GM19035 (cell line): ENCODE measurements around the gene LPIN1.

ENCODE experiments used
- ATAC-seq: cut with Tn5 transposase; IDR thresholded peaks from one replicate; pipeline ENCODE4 v1.9.1; 2021; ENCODE audit not compliant: unreplicated experiment

The LPIN1 gene

GRCh38 chr2:11863513-11864328, 117.3 kb downstream of the LPIN1 start:
- peak; percentile 51 for ATAC-seq

DNA sequence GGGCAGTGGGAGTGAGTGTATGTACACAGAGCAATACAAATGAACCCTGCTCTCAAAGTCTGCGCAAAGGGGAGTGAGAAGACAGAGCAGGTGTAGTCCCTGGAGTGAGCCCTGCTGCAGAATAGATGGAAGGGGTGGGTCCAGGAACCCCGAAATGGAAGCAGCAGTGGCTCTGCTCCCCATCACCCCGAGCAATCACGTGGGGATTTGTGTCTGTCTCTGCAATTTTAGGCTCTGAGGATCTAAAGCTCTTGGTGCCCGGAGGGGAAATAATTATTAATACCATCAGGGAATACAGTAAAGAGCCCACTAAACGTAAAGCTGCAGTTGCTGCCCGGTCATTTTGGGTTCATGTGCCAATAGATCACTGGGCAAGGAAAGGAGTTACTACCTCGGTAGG, 118.3 kb downstream of the LPIN1 start:
- no peak for ATAC-seq

- no peak for ATAC-seq
These were observed 118.9 kb downstream of the LPIN1 start for GRCh38 chr2:11865378-11865777.

DNA sequence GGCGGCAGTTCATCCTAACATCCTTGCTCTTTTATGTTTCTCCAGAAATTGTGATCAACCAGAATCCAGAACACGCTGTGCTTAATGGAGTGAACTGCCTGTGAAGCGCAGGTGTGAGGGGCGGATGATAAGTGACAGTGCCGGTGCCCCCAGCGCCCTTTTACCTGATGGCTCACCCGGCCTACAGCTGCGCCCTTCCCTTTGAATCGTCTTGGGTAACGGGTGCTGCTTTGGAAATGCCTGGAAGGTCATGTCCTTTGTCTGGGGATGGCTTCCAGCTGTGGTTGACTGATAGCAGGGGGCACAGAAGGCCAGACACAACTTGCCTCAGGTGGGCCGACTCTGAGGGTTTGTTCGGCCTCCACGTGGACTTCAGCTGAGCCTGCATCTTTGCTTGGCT, 119.4 kb downstream of the LPIN1 start:
- no peak for ATAC-seq

DNA sequence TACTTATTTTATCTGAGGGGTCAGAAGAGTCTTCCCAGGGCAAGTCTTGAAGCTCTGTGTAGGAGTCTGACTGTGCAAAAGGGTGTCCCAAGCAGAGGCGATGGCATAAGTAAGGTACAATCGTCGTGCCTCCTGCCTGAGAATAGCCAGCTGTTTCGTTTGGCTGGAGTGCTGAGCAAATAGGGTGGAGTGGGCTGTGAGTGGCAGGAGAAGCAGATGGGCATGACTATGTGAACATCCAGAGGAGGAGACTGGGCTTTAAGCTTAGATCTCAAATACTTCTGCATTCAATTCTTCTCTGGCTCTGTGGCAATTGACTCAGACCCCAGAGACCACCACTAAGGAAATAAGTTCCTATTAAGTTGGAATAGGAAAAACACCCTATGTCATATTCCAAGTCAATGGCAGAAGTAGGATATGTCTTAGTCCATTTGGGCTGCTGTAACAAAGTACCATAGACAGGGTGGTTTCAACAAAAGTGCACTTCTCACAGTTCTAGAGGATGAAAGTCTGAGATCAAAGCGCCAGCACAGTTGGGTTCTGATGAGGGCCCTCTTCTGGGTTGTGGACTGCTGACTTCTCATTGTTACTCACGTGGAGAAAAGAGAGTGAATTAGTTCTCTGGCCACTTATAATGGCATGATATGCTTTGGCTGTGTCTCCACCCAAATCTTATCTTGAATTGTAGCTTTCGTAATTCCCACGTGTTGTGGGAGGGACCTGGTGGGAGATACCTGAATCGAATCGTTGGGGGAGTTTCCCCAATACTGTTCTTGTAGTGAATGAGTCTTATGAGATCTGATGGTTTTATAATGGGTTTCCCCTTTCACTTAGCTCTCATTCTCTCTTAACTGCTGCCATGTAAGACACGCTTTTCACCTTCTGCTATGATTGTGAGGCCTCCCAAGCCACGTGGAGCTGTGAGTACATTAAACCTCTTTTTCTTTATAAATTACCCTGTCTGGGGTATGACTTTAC, 120.2 kb downstream of the LPIN1 start:
- ATAC-seq = no peak

- no peak for ATAC-seq
These were observed 121.5 kb downstream of the LPIN1 start for GRCh38 chr2:11867926-11868325.

DNA sequence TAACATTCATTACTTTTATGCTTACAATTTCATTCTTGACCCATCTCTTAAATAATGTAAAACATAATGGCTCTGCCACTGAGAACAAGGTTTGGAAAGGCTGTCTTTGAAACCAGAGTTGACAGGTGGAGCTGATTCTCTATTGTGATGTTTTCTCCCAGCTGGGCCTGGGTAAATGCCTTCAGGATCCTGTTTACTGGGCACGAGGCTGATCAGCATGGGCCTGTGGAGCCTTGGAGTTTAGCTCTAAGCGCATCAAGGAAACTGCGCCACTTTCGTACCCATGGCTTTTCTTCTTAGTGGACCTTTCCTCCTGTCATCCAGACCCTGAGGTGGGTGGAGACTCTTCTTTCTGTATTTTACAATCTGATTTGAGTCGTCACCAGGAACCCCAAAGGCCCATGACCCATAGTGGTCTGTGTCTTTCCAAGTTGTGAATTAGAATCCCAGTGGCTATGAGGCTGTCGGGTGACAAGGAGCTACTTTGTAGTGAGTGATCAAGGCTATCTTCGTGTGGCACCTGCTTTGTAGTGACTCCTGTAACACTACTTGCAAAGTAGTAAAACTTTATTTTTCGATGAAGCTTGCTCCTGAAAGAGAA, 123.1 kb downstream of the LPIN1 start:
- ATAC-seq = no peak

DNA sequence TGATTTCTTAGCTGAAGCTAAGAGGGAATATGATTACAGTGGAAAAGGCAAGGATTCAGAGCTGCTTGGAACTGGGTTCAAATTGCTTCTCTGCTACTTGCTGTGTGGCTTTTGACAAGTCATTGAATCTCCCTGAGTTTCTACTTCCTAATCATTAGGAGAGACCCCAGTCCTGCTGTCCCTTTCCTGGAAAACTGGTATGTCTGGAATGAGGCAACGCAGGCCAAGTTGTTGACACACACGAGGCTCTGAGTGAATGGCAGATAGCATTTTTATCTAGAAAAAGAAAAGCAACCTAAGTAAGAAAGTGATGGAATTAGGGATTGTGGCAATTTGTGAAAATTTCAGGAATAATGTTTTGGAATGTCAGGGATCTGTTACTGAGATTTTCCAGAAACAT, 123.6 kb downstream of the LPIN1 start:
- ATAC-seq = no peak

DNA sequence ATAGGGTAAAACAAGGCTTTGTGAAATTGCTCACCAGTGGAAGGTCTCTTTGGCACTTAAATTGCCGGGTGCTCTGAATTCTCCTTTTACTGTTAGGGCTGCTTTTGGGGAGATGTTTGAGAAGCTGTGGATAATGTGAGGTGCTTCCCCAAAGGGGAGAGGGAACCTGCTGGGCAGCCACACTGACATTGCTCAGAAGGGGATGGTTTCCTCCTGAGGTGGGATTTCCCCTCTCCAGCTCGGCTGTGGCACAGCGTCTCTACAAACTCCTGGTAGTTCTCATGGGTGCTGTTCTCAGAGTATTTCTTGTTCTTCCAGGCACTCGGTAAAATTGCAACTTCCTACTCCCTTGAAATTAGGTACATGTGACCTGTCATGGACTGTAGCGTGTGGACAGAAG, 124.2 kb downstream of the LPIN1 start:
- no peak for ATAC-seq

DNA sequence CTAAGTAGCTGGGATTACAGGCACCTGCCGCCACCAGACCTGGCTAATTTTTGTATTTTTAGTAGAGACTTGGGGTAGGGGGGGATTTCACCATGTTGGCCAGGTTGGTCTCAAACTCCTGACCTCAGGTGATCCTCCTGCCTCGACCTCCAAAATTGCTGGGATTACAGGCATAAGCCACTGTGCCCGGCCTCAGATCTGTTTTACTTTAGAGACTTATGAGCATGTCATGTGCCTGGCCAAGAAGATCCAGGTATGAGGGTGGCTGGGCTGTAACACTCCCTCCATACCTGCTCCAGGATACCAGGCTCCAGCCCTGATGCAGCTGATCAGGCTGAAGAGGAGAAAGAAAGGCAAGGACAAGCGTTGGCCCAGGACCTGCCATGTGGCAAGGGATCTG, 125.0 kb downstream of the LPIN1 start:
- ATAC-seq = no peak

GRCh38 chr2:11872247-11872947, 126.0 kb downstream of the LPIN1 start:
- no peak for ATAC-seq

GRCh38 chr2:11872948-11873269, 126.5 kb downstream of the LPIN1 start:
- no peak for ATAC-seq

- ATAC-seq = no peak
These were observed 127.1 kb downstream of the LPIN1 start for GRCh38 chr2:11873356-11874154.

GRCh38 chr2:11874861-11875260, 128.4 kb downstream of the LPIN1 start:
- ATAC-seq = no peak

DNA sequence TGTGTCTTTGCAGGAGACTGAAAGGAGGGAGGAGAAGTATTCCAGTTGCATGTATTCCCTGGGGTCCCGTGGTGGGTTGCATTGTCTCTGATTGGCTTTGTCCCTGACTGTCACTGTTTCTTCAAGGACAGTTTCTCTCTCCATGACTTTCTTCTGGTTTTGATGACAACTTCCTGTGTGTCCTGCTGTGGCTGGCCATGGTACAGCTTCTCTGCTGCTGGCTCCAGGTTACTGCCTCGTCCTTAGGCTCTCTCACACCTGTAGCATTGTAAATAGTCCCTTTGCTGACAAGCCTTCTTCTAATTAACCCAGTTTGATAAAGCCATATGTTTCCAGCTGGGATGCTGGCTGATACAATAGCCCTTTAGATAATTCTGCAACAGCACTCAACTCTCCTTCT, 129.0 kb downstream of the LPIN1 start:
- no peak for ATAC-seq

- ATAC-seq = no peak
These were observed 130.0 kb downstream of the LPIN1 start for GRCh38 chr2:11876436-11876835.

DNA sequence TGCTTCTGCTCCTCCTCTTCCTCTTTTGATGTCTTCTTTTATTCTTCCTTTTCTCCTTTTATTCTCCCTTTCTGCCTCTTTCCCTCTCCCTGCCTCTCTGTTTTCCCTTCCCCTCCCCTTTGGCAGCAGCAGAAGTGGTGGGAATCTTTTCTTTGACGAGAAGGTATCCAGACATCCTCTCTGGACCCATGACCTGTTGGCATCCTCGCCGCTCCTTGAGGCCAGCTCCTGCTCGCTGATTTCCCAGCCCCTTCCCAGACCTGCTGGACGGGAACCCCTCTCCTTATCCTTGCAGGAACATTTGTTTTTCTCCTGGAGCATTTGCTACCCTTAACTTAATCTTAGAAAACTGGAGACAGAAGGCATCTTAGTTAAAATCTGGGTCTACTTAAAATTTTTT, 130.5 kb downstream of the LPIN1 start:
- ATAC-seq = no peak
